GM12878 (cell line): ENCODE measurements around the gene MAPKAPK3. TPM values are rescaled to one million over a fixed set of nuclear protein-coding genes. Genes with fewer than 3 reads are reported as not detected.

Experiments
- ATAC-seq: fragments of 200-7000 bp; cut with Tn5 transposase; 3 replicates; pipeline ENCODE4 v1.9.1; 2020; ENCODE audit warnings: mild to moderate bottlenecking, moderate library complexity
- BruUV-seq: library from RNA; stranded (reverse); fragments of 400-500 nt; replicated peaks from 2 replicates; lab custom pipeline; 2021; lab: Mats Ljungman, UMichigan
- CTCF ChIA-PET: fragments of 300-600 bp; sonication (Branson Sonifier 250); formaldehyde crosslinking; extraction: SDS; loops from one replicate; lab custom pipeline; 2021; ENCODE audit warnings: inconsistent platforms; lab: Yijun Ruan, JAX
- POLR2A ChIA-PET: fragments of 350-600 bp; formaldehyde crosslinking; extraction: SDS; loops from one replicate; lab custom pipeline; 2021; ENCODE audit warnings: inconsistent platforms; lab: Charles Lee
- RAD21 ChIA-PET: fragments of 300-600 bp; sonication (Branson Sonifier 250); formaldehyde crosslinking; loops from one replicate; lab custom pipeline; 2023; ENCODE audit warnings: antibody characterized with exemption; ENCODE audit not compliant: unreplicated experiment; lab: Charles Lee
- SMC1A ChIA-PET: fragments of 300-600 bp; sonication (Branson Sonifier 250); formaldehyde crosslinking; loops from one replicate; lab custom pipeline; 2023; ENCODE audit not compliant: unreplicated experiment, uncharacterized antibody; lab: Charles Lee
- DNase-seq: peaks from one replicate; pipeline ENCODE4 v3.0.0-alpha.2; 2011; ENCODE audit warnings: low read depth, low spot score
- FAIRE-seq: peaks from 3 replicates; lab custom pipeline; 2011; peaks lifted over from hg19 to GRCh38; lab: Jason Lieb, UNC
- H2AFZ ChIP-seq: 2 replicates; pipeline ENCODE4 v1.6.0; 2011; ENCODE audit warnings: low read depth, low read length, control low read depth; ENCODE audit not compliant: control insufficient read depth
- H3K27ac ChIP-seq: 2 replicates; pipeline ENCODE4 v1.5.1; 2011; ENCODE audit warnings: control low read depth; ENCODE audit not compliant: control insufficient read depth, insufficient read depth
- H3K27me3 ChIP-seq, 2 experiments: replicated peaks in 1 of 2; 2 replicates each; pipeline versions ENCODE4 v1.6.0 to v1.6.1; 2011; ENCODE audit warnings: low read length in 1 of 2; ENCODE audit not compliant: control insufficient read depth in 2 of 2, insufficient read depth in 2 of 2
- H3K36me3 ChIP-seq, 2 experiments: 2 replicates each; pipeline ENCODE4 v1.5.1; 2011; ENCODE audit warnings: low read length in 1 of 2; ENCODE audit not compliant: control insufficient read depth in 2 of 2, insufficient read depth in 2 of 2
- H3K4me1 ChIP-seq: 2 replicates; pipeline ENCODE4 v1.6.1; 2011; ENCODE audit warnings: mild to moderate bottlenecking, low read length, moderate library complexity, mixed read lengths; ENCODE audit not compliant: control insufficient read depth, insufficient read depth
- H3K4me2 ChIP-seq: 2 replicates; pipeline ENCODE4 v1.6.0; 2011; ENCODE audit warnings: control low read depth; ENCODE audit not compliant: control insufficient read depth, insufficient read depth
- H3K4me3 ChIP-seq: fragments of 200-600 bp; sonication (generic); 2 replicates; pipeline ENCODE4 v1.5.1; 2016
- H3K79me2 ChIP-seq: 2 replicates; pipeline ENCODE4 v1.6.0; 2011; ENCODE audit warnings: low read length; ENCODE audit not compliant: control insufficient read depth, insufficient read depth
- H3K9ac ChIP-seq: 2 replicates; pipeline ENCODE4 v1.8.0; 2011; ENCODE audit warnings: low read length, control low read depth, mixed read lengths; ENCODE audit not compliant: control insufficient read depth, insufficient read depth
- H3K9me3 ChIP-seq: replicated peaks from 3 replicates; pipeline ENCODE4 v1.5.1; 2011; ENCODE audit warnings: mild to moderate bottlenecking, low read length; ENCODE audit not compliant: control insufficient read depth, insufficient read depth
- H4K20me1 ChIP-seq: 2 replicates; pipeline ENCODE4 v1.6.0; 2011; ENCODE audit not compliant: control insufficient read depth, insufficient read depth
- CBX3 ChIP-seq: fragments of 200-600 bp; sonication (generic); IDR thresholded peaks from 2 replicates; pipeline ENCODE4 v1.6.1; 2016; ENCODE audit warnings: low read depth, borderline replicate concordance
- E2F4 ChIP-seq: IDR thresholded peaks from 2 replicates; pipeline ENCODE4 v1.6.1; 2012; ENCODE audit warnings: low read depth, low read length, improper control_type of control experiment
- HDAC2 ChIP-seq: fragments of 200-600 bp; sonication (generic); IDR thresholded peaks from 2 replicates; pipeline ENCODE4 v1.6.1; 2017
- IKZF2 ChIP-seq, 2 experiments: fragments of 450-650 bp; IDR thresholded peaks; 2 replicates each; pipeline ENCODE4 v1.6.1; 2017; ENCODE audit warnings: mild to moderate bottlenecking in 2 of 2, moderate library complexity in 2 of 2
- JUND ChIP-seq: IDR thresholded peaks from 2 replicates; pipeline ENCODE4 v1.6.1; 2012; ENCODE audit warnings: low read depth, mild to moderate bottlenecking, low read length, improper control_type of control experiment, moderate library complexity
- SP1 ChIP-seq: IDR thresholded peaks from one replicate; pipeline ENCODE4 v1.6.1; 2011; ENCODE audit warnings: low read depth, low read length
- TCF3 ChIP-seq: IDR thresholded peaks from 2 replicates; pipeline ENCODE4 v1.6.1; 2012; ENCODE audit warnings: low read depth, mild to moderate bottlenecking, low read length, borderline replicate concordance; ENCODE audit not compliant: insufficient read depth
- ZBTB4 ChIP-seq: fragments of 450-650 bp; formaldehyde crosslinking; IDR thresholded peaks from 2 replicates; pipeline ENCODE4 v1.4.0; 2022; ENCODE audit warnings: mild to moderate bottlenecking, moderate library complexity
- ZBTB40 ChIP-seq: fragments of 450-650 bp; IDR thresholded peaks from 2 replicates; pipeline ENCODE4 v1.6.1; 2016; ENCODE audit warnings: mild to moderate bottlenecking, moderate library complexity, borderline replicate concordance
- ZNF384 ChIP-seq: IDR thresholded peaks from 2 replicates; pipeline ENCODE4 v1.6.1; 2012; ENCODE audit warnings: low read depth, mild to moderate bottlenecking, low read length, improper control_type of control experiment, borderline replicate concordance
- ZNF592 ChIP-seq: fragments of 450-650 bp; IDR thresholded peaks from 2 replicates; pipeline ENCODE4 v1.6.1; 2017; ENCODE audit warnings: mild to moderate bottlenecking, moderate library complexity
- WGBS: methylation state at CpG from one replicate; pipeline ENCODE4 v1.1.6; 2016; ENCODE audit warnings: low lambda C conversion rate; ENCODE audit not compliant: insufficient replicate concordance, insufficient coverage; ENCODE audit errors: missing lambda C conversion rate; 5-methylcytosine and 5-hydroxymethylcytosine counted together
- in situ Hi-C: fragments of 300-500 bp; cut with MboI; formaldehyde crosslinking; loops from 9 replicates; pipeline ENCODE4 v1.14.3; 2018; ENCODE audit warnings: mixed read lengths
- intact Hi-C: fragments of 100-400 bp; cut with micrococcal nuclease; formaldehyde crosslinking; loops from one replicate; pipeline ENCODE4 v1.14.2; 2022; ENCODE audit not compliant: unreplicated experiment
- polyA plus RNA-seq, 11 experiments: library from polyadenylated mRNA; depleted of rRNA in 4 of 11; unstranded in 6 of 11; stranded (reverse) in 5 of 11; fragments of >200 nt; fragmentation: Nextera tagmentation in 4 of 11; fragmentation: Illumina TruSeq in 1 of 11; extraction: Ambion mirVana in 4 of 11; extraction: Trizol in 1 of 11; gene quantifications; 1 replicate in 1 of 11; 2 replicates in 10 of 11; pipeline versions ENCODE4 v1.2.1 to v1.2.3, GENCODE V29; 2011 to 2016; ENCODE audit warnings: inconsistent platforms in 2 of 11, missing spikeins in 2 of 11, low read depth in 1 of 11
- total RNA-seq, 4 experiments: library from RNA; depleted of rRNA in 3 of 4; stranded (reverse); fragments of >200 nt in 3 of 4; fragmentation: Illumina TruSeq in 1 of 4; extraction: Trizol in 1 of 4; gene quantifications; 2 replicates each; pipeline versions ENCODE4 v1.2.1 to v1.2.3, GENCODE V29; 2013 to 2021

The MAPKAPK3 gene
- total and polyA plus RNA-seq, 10 of the 15 experiments (the other 5 are each of a cell fraction or from before 2014, with no cell fraction given): 7.9 to 66.0 (median 39.0) TPM

DNA sequence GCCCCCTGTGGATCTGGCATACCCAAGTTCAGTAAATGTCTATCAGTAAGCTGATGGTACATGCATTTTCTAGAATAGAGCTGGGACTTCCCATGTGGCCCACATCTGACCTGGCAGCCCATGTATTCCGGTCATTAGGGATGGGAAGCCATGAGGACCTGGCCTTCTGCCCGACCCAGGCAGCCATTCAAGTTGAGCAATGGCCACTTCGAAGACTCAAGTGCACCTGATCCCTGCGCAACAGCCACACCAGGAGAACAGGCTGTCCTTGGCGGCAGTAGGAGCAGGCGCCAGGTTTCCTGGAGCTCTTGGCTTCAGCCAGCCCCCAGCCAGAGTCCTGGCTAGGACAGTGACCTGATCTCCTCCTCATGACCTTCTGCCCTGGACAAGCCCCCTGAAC, 33.1 kb upstream of the MAPKAPK3 start (continued):
- TF ChIP-seq ZBTB40 (no peak), HDAC2 (no peak), ZBTB4 (no peak)

DNA sequence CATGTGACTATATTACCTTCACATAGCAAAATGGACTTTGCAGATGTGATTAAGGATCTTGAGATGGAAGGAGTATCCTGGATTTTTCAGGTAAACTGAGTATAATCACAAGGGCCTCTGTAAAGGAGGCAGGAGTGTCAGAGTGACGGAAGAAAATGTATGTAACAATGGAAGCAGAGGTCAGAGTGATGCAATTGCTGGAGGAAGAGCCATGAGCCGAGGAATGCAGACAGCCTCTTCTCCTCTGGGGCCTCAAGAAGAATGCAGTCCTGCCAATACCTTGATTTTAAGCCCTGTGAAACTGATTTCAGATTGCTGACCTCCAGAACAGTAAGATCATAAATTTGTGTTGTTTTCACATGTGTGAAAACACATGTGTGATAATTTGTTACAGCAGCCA, 32.6 kb upstream of the MAPKAPK3 start:
- no peaks in the 10 kb centered on the region for H3K79me2 ChIP-seq
- ATAC-seq (no peak), FAIRE-seq (no peak), DNase-seq (no peak)
- ChIA-PET RAD21 (no interaction called here), POLR2A (no interaction called here), CTCF (no interaction called here), SMC1A (no interaction called here)
- peaks cover 16% of the 10 kb centered on the region for H3K4me1 ChIP-seq
- H3K4me3 ChIP-seq: no peak overlapping the region
- H3K36me3 ChIP-seq: no peaks in the 10 kb centered on the region
- no peaks in the 10 kb centered on the region for H4K20me1 ChIP-seq
- intact Hi-C loops (no loop called here), in situ Hi-C loops (no loop called here)
- no peak overlapping the region for H3K27ac ChIP-seq
- 100% methylated on average over 2 of the region's 2 CpGs for WGBS
- H2AFZ ChIP-seq: no peak overlapping the region
- no peaks in the 10 kb centered on the region for H3K27me3 ChIP-seq
- H3K9ac ChIP-seq: no peak overlapping the region
- no peaks in the 10 kb centered on the region for H3K9me3 ChIP-seq
- no peak overlapping the region for H3K4me2 ChIP-seq
- no peak for TF ChIP-seq CBX3
- no peak for TF ChIP-seq ZNF592
- no peak for TF ChIP-seq SP1
- no peak for TF ChIP-seq IKZF2 (IDR thresholded peaks at IDR 0.05)
- no peak for TF ChIP-seq JUND
- TF ChIP-seq ZNF384: no peak
- TF ChIP-seq E2F4: no peak
- no peak for TF ChIP-seq TCF3
- BruUV-seq: no TSS peak
